HG03521 (cell line): Measurements from ENCODE around the gene ADCY1.
"Not testable (repeated sequence)": the region's sequence is repeated elsewhere in the genome, so short reads cannot be mapped to it uniquely, and the experiment has no call there.

Experiments used
- ATAC-seq: cut with Tn5 transposase; IDR thresholded peaks from one replicate; pipeline ENCODE4 v1.9.1; 2021; ENCODE audit warnings: mild to moderate bottlenecking, moderate library complexity; ENCODE audit not compliant: unreplicated experiment

The ADCY1 gene

GRCh38 chr7:45573661-45574415, at the start of gene ADCY1:
ADCY1 (plus strand) TSS chr7:45574368; CDS start chr7:45574544, 176 bp downstream.
- peak; percentile 35 for ATAC-seq

DNA sequence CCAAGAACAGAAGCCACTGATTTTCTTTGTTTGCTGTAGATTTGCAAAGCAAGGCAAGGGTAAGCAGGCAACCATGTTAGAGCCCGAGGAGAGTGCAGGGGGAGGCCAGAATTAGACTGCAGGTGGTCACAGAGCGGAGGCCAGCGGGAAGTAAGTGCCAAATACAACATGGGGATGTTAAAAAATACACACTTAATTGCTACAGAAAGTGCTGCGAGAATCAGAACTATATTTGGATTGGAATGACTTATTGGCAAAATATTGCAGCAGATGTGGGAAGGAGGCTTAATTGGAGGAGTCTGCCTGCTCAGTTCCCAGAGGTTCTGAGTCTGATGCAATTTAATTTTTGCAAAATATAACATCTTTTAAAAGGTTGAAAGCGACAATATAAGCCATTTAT, 49.7 kb upstream of the ADCY1 start:
- ATAC-seq, result no peak

DNA sequence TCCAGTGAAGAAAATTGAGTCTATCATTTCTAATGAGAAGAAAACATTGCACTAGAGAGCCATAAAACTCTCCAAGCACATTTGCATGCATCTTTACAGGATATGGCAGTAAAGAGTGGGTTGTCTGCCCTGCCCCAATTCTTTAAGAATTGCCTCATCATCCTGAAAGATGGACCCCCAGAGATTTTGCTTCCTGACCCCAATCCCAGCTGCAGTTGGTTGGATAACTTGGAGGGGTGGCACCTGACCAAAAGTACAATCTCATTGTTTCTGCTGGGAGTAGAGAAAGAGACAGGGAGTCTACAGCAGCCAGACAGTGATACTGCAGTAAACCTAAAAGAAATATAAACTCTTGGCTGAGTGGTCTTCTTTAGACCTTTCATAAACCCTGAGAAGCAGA, 49.1 kb upstream of the ADCY1 start:
- no peak for ATAC-seq

- ATAC-seq, result no peak
Measured at GRCh38 chr7:45543473-45543872, 30.7 kb upstream of the ADCY1 start.

GRCh38 chr7:45545105-45545710, 29.0 kb upstream of the ADCY1 start:
- ATAC-seq, result not testable (repeated sequence)

GRCh38 chr7:45548917-45549316, 25.3 kb upstream of the ADCY1 start:
- not testable (repeated sequence) for ATAC-seq

GRCh38 chr7:45563401-45563800, 10.8 kb upstream of the ADCY1 start:
- no peak for ATAC-seq

DNA sequence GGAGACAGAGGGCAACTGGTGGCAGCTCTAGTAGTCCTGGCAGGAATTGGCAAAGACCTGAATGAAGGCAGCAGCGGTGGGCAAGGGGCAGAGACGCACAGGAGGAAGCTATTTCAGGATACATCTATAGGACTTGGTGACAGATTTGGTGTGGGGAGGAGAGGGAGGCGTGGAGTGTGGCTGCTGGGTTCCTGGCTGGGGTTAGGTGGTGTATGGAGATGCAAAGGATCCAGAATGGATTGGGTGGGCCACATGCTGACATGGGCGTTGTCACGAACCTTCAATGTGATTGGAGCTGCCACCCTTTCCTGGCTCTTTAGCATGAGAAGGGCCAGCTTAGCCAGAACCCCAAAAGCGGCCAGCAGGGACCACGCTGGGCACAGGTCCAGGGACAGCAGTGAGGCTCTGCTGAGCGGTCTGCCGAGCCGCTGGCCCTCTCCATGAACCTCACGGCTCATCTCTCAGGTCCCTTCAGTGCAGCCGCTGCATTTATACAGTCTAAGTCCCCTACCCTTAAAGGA, 10.2 kb upstream of the ADCY1 start:
- no peak for ATAC-seq

GRCh38 chr7:45564485-45564884, 9.7 kb upstream of the ADCY1 start:
- no peak for ATAC-seq

DNA sequence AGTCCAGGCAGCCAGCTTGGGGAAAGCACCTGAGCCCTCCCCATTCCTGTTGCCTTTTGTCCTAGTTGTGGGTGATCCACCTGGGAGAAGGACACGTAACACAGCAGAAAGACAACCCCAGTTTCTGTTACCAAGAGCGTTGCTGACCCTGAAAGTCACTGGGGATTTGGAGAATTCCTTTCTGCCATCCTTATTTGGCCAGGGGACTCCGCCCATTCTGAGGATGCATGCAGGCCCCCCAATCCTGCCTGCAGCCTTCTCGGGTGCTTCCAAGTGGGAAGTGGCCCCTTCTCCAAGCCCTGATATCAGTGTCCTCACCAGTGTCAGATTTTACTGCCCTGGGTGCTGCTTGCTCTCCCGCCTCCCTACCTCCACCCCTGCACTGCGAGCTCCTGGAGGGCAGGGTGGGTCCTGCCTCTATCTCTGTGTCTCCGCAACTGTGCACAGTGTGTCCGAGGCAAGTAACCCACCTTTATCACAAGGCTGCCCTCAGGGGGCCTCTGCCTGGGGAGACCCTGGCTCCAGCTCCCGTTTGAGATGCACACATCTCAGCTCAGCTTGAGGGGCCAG, 9.2 kb upstream of the ADCY1 start:
- no peak for ATAC-seq

GRCh38 chr7:45566386-45566785, 7.8 kb upstream of the ADCY1 start:
- ATAC-seq, result no peak

DNA sequence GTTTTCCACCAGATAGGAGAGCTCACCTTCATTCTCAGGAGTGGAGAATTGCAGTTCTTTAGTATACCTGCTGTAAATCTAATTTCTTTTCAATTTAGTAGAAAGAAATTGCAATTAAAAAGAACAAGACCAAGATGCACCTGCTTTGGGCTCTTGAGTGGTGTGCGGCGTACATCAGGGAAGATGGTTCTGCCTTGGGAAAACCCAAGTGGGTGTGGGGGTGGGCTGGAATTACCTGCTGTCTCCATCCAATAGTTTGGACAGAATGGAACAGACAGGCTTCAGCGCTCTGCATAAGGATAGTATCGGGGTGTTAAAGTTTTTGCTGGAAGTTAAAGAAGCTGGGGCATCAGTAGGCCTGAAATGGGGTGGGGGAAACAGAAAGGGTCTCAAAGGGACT, 7.2 kb upstream of the ADCY1 start:
- no peak for ATAC-seq

DNA sequence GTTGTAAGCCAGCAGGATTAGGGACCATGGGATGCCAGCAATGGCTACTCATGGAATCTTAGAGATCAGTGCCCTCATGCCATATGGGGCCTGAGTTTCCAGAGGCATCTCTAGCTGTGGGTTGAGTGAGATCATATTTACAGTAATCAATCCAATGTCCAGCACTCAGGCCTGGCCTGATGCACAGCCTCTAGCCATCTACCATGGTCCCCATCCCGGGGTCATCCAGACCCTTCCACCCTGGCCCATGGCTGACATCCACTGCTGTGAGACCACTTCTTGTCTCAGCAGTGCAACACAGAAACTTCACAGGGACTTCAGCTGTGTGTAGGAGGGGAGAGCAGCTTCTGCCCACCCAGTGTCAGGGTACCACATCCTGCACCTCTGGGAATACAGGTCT, 6.5 kb upstream of the ADCY1 start:
- ATAC-seq, result no peak

GRCh38 chr7:45568536-45569289, 5.5 kb upstream of the ADCY1 start:
- no peak for ATAC-seq

GRCh38 chr7:45569290-45569685, 4.9 kb upstream of the ADCY1 start:
- ATAC-seq, result no peak

DNA sequence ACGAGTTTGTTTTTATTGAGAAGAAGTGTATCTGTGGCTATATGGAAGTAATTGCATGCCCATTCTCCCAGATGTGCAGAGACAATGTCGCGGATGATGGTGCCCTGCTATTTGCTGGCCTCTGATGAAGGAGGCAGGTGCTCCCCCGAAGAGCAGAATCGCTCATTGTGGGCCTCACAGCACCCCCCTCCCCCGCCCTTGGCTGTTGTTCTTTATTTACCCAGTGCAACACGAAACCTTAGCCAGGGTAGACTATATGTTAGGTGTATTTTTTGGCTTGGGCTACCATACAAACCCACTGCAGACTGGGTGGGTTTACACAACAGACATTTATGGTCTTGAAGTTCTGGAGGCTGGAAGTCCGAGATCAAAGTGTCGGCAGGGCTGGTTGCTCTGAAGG, 3.4 kb upstream of the ADCY1 start:
- ATAC-seq, result no peak

DNA sequence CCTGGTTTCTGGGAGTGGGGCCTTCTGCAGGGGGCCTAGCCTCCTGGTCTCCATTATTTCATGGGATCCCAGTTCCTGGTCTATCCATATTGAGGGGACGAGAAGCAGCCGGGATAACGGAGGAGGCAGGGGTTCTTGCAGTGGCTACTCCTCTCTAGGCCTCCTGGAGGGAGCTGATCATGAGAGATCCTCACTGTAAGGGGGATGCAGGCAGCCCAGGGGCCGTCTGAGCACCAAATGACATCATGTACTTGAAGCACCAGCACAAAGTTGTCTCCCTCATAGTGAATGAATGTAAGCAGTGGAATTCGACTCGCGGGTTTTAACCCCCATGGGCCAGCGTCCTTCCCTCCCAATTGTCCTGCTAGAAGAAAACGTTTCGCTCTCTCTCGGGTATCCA, 964 bp upstream of the ADCY1 start:
- ATAC-seq, result no peak

- no peak for ATAC-seq
Measured at GRCh38 chr7:45574416-45574668, 174 bp downstream of the ADCY1 start.

- peak; percentile 50 for ATAC-seq
Measured at GRCh38 chr7:45574669-45575500, 717 bp downstream of the ADCY1 start.

DNA sequence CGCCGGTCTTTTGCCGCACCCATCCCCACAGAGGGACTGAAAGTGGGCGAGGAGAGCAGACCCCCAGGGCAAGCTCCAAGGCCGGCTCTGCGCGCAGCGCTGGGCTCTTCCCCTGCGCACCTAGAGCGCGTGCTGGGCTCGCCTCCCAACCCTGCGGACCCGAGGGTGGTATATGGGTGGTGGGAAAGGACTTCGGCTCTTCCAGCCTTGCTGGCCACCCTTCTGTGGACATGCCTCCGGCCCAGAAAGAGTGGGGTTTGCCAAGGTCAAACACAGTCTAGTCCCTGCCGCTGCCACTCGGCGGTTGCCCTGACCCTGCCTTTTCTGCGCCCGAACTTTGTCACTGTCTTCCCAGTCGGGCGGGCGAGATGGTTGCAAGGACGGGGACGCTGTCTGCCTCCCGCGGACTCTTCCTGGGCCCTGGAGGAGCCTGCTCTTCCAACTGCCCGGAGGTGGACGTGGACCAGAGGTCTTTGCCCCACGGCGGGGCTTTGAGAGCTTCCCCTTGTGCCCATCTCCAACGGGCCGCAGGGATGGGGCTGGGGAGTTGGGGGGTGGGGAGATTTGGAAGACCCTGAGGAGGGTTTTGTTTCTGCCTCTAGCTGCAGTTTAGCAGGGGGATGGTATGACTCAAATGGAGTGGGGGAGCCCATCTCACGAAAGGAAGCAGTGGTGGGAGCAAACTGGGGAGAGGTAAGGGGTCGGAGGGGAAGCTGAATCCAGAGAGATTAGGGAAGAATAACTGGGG, 1.5 kb downstream of the ADCY1 start:
- ATAC-seq, result no peak
